HCEC 1CT (cell line): ENCODE data around the gene TIMM17B.

Source experiments
- DNase-seq: peaks from one replicate; pipeline ENCODE4 v3.0.0-alpha.2; 2017

Gene TIMM17B

DNA sequence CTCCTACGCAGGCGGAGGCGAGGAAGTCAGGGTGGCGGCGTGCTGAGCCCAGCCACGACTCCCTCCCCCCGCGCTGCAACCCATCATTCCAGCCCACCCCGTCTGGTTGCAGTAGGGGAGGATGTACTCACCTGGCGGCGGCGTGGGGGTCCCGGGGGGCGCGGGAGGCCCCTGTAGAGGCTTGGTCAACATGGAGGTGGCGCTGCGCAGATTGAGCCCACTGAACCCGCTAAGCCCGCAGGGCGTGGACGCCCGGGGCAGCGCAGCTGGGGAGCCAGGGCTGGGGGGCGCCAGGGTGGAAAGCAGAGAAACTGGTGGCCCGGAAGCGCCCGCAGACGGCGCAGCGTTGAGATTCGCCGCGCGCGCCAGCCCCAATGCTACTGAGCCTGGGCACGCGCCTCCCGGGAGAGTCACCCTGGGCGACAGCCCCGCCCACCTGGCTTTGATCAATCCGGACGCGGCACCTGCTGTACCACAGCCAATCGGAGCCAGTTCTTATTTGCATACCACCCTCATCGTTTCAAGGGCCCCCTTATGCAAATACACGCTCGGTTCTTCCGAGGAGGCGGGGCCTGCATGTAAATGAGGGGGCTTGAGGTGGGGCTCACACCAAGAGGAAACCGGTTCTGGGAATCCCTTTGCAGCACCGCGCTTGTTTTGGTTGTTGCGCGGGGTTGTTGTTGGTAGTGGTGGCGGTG lies 21.2 kb upstream of the TIMM17B start, which contains the start of gene PIM2:
TSS of gene PIM2 (minus strand) at position 382 of the 698 bp plus-strand sequence. CDS start at position 192, 190 bp downstream.
- DNase-seq: peak; percentile 83

DNA sequence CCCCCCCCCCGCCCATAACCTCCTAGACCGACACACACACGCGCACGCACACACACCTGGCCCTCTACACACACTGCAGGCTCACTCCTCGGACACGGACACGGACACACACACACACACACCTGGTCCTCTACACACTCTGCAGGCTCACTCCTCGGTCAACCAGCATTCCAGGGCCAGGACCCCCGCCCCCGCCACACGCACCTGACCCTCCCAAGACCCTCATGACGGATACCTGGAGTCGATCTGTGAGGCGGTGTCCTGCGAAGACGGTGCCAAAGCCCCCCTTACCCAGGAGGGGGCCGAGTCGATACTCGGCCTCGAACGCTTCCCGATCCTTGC lies 20.7 kb upstream of the TIMM17B start:
- no peak for DNase-seq

DNA sequence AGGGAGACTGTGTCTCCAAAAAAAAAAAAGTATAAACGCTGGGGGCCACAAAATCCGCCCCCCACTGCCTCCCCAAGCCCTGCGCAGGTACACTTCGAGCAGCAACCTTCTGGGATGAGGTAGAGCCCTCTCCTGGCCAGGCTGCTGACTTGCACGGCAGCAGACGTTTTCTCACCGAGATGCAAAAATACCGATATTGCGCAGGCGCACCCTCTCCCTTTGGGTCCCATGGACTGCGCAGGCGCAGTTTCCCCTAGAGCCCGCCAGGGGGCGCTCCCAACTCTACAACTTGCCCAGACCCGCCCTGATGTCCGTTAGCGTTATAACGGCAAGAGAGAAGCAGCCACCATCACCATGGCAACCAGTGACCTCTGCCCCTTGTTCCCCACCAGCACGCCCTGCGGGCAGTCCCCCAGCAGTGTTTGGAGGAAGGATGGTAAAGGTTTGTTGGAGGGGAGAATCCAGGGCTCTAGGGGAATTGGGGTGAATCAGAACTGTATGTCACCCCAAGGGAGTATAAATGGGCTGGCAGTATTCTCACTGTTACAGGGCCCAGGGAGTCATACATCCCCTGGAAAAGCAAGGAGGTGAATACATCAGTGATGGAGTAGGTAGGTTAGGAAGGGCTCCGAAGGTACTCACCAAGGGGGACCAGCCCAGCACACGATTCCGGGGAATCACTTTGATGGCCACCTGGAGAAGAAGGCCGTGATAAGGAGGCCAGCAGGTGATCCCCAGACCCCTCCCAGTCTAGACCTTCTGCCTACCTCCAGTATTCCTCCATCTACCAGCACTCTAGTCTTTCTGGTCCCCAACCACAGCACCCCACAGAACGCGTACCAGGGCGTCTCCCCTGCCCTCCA lies 19.8 kb upstream of the TIMM17B start:
- peak; percentile 81 for DNase-seq

DNA sequence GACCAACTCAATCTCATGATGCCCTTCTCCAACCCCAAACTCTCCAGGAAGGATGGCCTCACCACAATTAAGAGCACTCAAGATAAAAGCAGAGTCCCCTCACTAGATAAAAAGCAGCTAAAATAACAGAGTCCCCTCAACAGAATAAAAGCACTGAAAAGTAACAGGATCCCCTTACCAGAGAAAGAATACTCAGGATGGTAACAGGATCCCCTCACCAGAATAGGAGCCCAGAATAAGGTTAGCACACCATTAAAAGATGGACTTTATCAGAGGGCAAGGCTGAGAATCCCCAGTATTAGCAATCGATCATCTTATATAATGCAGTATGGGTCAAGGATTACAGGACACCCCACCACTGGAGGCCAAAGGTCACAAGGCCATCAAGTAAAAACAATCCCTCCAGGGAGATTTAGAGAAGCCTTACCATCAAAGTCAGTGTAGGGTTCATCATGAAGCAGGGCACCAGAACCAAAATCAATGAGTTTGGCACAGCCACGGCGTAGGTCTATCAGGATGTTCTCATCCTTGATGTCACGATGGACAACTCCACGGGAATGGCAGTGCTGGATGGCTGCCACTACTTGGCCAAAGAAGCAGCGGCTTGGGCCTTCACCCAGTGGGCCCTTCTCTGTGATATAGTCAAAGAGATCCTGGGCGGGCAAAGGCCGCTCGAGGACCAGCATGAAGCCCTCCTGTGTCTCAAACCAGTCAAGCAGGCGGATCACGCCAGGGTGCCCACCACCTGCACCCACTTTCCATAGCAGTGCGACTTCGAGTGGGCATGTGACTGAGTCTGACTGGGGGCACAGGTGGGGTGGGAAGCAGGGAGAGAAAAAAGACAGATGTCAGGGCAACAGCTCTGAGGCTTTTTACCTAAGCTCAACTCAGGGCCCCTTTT lies 17.3 kb upstream of the TIMM17B start:
- no peak for DNase-seq

DNA sequence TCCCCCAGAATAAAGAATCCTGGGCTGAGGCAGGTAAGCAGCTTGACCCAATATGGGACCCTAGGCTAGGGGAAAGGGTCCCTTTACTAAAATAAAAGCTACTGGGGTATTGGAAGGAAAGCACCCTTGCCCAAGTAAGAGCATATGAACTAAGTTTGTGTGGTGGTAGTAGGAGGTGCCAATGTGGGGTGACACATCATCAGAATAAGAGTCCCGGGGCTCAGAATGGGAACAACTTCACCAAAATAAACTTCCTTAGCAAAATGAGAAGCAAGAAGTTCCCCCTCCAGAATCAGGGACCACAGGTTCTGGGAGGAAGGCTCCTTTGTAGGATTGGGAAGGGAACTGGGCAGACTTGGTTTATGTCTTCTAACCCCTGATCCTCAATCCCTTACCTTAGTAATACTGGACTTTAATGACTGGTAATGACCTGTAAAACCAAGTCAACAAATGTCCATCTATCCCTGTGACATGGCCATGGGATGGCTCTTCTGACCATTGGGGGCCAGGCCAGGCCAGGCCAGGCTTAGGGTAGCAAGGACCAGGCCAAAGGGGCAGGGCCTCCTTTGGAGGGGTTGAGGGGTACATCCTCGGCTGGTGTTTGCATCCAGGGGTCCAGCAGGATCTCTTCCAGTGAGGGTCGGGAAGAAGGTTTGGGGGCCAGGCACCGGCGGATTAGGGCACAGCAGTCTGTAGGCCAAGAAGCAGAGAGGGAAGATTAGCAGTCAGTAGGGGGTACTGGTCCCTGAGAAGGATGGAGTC lies 16.2 kb upstream of the TIMM17B start:
- no peak for DNase-seq

DNA sequence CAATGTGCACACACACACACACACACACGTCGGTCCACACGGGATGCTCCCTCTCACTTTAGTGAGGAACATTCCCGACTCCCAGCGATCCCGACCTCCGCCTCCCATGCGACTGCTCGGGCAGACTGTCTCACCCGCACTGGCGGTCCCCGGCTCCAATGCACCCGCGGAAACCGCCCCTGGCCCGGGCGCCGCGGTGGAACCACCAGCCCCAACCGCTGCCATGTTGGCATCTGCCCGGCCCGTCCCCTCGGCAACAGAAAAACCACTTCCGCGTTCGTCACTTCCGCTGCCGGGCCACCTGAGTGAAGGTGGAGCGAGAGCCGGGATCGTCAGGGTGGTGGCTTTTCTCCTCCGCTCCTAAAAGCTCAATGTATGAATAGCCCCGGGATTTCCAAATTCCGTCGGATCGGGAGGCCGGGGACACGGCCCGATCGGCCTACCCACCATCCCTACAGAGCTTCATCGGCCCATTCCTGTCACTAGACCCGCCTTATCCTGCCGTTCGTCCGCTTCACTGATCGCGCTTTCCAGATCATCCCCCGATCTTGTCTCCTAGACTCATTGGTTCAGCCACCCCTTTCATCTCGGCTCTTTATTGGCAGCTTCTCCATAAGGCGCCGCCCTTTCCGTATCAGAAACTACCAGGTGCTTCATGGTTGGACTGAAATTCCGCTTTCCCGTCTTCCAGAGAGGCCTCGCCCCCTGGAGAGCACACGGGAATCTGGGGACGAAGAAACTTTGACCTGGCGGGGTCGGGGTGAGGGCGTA lies 14.0 kb upstream of the TIMM17B start, which contains the start of gene SLC35A2:
TSS of gene SLC35A2 (minus strand) at position 235 of the 771 bp plus-strand sequence. CDS start at position 225, 10 bp downstream.
- peak; percentile 53 for DNase-seq

DNA sequence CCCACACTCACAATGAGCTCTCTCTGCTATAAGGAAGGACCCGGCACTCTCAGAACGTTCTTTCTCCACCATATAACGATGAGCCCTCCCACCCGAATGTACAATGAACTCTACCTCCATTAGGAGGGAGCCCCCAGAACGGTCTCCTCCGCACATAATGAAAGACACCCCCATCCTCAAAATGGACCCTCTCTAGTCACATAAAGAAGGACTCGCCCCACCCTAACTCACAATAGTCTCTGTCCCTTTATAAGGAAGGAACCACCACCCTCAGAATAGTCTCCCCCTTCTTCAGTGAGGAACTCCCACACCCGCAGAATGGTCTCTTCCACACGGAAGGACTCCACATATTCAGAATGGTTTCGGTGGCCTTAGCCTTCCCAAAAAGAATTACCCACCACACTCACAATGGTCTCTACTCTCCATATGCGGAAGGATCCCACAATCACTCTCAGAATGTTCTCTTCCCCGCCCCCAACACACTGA lies 13.4 kb upstream of the TIMM17B start:
- DNase-seq: no peak

DNA sequence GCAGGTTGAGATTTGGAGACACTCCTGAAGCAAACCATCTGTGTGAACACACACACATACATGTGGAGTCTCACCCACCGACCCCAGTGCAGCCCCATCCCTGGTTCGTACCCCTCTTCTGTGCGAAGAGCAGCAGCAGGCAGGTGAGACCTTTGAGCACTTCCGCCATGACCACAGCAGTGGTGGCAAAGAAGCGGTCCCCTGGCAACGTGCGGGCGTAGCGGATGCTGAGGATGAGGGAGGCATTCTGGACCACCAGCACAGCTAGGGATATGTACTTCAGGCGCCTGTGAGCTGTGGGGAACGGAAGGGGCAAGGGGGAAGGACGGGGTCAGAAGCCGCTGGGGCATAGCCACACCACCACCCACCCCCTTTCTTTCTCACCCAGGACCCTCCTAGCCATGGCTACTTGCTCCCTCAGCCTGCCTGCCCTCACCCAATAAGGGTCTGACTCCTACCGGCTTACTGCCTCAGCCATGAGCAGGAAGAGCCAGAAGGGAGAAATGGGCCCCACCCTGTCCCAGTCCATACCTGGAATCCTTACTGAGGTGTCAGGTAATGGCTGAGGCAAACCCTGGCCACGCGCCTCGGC lies 12.2 kb upstream of the TIMM17B start:
- no peak for DNase-seq

DNA sequence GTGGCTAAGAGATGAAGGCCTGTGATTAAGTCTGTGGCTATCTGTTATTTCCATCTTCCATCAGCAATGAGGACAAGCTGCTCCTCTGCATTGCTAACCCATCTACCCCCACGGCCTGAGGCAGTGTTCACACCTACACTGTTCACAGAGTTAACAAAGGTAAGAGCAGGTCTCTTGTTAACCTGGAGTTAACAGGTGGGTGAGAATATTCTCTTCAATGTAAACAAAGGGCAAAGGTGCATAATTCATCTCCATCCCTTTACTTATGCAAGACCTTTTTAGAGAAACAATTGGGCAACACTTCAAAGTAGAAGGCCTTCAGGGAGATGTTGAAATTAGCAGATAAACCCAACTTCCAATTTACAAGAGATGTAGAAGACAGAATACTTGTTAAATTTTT lies 11.0 kb upstream of the TIMM17B start:
- DNase-seq: no peak

DNA sequence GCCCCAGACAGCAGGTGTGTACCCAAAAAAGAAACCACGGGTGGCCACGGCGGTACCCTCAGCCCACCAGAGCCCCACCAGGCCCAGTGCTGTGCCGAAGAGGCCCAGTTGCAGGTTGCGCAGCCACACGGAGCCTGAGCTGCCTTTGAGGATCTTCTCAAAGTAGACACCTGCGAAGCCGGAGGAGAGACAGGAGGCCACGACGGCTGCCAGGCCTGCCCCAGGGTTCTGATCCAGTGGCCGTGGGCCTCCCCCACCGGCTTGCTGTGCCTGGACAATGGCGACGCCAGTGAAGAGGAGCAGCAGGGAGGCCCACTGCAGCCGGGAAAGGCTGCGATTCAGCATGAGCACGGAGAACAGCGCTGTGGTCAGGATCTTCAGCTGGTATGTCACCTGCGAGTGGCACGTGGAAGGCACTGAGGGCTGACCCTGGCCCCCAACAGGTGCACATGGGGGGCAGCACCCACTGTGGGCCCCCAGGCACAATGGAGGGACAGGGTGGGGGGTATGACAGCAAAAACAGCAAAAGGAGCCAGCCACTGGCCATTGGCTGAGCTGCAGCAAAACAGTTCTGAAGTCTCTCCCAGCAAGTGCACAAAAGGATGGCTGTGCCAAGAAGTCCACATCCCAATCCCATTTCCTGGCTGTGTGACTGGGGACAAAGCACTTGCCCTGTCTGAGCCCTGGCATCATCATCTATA lies 7.7 kb upstream of the TIMM17B start:
- no peak for DNase-seq

DNA sequence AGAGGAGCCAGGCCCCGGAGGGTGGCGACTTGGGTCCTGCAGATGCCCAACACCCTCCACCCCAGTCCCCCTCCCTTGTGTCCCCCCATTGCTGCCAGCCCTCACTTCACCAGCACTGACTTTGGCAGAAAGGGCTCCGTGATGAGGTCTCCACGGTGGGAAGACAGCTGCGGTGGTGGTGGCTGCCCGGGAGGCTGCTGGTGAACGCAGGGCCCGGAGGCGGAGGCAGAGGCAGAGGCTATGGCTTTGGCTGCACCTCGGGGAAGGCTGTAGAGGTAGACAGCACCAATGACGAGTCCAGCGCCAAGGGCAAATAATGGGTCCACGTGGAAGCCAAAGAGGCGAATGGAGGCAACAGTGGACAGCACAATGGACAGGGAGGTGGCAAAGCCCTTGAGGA lies 7.1 kb upstream of the TIMM17B start:
- DNase-seq: no peak

DNA sequence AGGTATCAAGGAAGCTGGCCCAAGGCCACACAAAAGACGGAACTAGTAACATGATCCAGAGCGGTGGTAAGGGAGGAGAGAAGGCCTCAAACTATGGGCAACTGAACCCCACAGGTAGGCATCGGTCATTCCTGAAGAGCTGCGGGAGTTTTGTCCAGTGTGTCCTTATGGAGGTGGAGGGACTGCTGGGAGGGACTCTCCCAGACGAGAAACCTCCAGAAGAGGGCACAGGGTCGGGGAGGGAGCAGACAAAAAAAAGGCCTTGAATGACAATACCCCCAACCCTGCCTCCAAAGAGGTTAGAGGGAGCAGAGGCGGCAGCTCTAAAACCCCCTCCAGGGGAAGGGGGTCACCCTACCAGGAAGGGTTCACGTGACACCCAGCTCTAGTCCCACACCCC lies 6.6 kb upstream of the TIMM17B start:
- no peak for DNase-seq

DNA sequence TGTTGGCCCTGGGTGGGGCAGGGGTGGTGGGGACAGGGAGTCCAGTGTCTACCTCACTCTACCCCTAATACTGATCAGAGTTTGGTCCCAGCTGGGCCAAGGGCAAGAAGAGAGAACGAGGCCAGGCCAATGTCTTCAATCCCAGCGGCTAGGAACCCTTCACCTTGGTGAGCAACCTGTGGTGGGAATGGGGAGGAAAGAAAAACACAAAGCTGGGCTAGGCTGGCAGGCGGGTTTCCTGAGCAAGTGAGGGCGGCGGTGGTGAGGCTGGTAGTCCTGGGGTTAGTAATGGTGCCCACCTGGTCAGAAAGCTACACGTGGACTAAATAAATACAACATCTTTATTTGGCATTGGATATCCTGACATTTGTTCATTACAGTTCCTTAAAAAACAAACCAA lies 5.7 kb upstream of the TIMM17B start:
- DNase-seq: no peak

DNA sequence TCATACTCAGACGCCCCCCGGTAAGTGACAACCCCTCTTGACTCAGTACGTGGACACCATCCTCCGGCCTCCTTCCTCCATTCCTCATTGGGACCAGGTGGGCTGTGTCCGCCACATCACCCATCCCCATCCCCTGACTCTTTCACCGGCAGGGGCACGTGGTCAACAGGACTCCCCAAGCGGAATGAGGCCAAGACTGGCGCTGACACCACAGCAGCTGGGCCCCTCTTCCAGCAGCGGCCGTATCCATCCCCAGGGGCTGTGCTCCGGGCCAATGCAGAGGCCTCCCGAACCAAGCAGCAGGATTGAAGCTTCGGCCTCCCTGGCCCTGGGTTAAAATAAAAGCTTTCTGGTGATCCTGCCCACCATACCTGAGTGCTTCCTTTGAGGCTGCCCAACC lies 5.2 kb upstream of the TIMM17B start:
- DNase-seq: no peak

DNA sequence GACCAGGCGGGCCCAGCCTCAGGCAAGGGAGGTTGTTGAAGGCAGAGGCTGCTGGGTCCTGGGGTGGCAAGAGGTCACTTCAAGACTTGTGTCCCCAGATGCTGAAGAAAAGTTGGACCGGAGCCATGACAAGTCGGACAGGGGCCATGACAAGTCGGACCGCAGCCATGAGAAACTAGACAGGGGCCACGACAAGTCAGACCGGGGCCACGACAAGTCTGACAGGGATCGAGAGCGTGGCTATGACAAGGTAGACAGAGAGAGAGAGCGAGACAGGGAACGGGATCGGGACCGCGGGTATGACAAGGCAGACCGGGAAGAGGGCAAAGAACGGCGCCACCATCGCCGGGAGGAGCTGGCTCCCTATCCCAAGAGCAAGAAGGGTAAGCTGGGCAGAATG lies 4.6 kb upstream of the TIMM17B start:
- no peak for DNase-seq

DNA sequence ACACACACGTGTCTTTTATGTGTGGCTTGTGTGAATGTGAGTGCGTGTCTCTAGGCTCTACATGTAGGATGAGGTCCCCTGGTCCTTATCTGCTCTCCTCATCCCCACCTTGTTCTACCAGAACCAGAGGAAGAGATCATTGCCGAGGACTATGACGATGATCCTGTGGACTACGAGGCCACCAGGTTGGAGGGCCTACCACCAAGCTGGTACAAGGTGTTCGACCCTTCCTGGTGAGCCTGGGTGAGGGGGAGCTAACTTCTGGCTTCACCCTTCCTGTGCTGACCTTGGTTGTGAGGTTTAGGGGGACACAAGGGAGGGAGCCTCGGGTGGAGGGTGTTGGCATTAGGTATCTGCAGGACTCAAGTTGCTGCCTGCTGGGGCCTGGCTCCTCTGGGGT lies 3.5 kb upstream of the TIMM17B start:
- DNase-seq: no peak

DNA sequence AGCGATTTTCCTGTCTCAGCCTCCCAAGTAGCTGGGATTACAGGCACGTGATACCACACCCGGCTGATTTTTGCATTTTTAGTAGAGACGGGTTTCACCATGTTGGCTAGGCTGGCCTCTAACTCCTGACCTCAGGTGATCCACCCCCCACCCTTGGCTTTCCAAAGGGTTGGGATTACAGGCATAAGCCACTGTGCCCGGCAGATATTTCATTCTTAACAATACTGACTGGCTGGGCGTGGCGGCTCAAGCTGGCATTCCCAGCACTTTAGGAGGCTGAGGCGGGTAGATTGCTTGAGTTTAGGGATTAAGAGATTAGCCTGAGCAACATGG lies 1.5 kb upstream of the TIMM17B start:
- no peak for DNase-seq

DNA sequence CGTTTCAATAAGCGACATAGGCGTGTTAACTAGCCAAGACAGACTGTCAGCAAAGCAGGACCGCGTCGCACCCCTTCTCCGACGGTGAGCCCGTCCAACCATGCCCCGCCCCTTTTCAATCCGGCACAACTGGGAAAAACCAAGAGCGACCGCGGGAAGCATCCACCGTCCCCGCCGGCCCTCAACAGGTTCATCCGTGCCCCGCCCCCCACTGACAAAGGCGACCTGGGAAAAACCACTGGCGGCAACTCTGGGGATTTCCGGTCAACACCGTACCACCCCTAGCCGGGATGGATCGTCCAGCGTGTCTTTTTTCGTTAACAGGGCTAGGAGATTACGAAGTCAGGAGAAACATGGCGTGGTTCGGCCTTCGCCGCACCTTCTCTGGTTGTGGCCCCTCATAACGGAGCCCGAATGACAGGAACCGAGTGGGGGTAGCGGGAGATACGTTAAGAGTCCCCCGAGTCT lies 377 bp downstream of the TIMM17B start:
- peak; percentile 62 for DNase-seq

DNA sequence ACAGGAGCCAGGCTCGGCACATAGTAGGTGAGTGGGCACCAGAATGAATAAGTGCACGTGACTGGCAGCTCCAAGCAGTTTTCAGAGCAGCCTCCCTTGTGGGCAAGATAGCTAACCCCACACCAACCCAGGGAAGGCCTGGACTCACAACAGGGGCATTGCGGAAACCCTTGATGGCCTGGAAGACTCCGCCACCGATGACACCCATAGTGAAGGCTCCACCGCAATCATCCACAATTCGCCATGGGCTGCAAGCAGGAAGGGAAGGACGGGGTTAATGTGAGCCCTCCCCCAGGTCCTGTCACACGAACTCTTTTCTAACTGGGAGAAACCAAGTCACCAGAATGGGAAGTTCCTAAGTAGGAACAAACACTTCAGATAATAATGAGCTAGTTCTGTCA lies 957 bp downstream of the TIMM17B start:
- no peak for DNase-seq

DNA sequence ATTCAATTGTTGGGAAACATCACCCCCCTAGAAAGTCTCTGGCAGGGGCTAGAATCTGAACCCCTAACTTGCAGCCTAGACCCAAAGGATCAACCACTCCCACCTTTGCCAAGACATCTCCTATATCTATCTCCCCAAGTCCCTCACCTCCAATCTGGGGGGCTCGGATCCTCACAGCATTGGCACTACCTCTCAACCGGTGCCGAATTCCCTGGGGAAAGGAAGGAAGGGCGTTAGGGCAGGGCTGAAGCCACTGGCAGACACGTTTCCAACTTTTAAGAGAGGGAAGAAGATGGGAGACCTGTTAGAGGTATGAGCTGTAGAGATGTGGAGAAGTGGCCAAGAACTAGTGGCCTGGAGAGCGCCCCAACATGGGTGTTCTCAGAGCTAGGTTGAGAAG lies 2.7 kb downstream of the TIMM17B start:
- DNase-seq: no peak
